NCI-H524 (cell line): ENCODE measurements around the gene WDR86.
A peak's percentile ranks its signal among the peaks of the same experiment; 100 is the strongest.

Source experiments
- DNase-seq, 2 experiments: peaks; one replicate each; lab custom pipeline; 2025; lab: John Stamatoyannopoulos, UW

WDR86 gene

GRCh38 chr7:151406886-151407583 lies 2.8 kb downstream of the WDR86 start:
- DNase-seq, result no peak

- no peak for DNase-seq
Measured at GRCh38 chr7:151406051-151406875, 3.6 kb downstream of the WDR86 start.

- no peak for DNase-seq
Measured at GRCh38 chr7:151405588-151405987, 4.2 kb downstream of the WDR86 start.

- DNase-seq, result no peak
Measured at GRCh38 chr7:151405056-151405455, 4.8 kb downstream of the WDR86 start.

GRCh38 chr7:151404216-151405011 lies 5.4 kb downstream of the WDR86 start:
- DNase-seq, result no peak

- DNase-seq, result no peak
Measured at GRCh38 chr7:151403764-151404163, 6.1 kb downstream of the WDR86 start.

GRCh38 chr7:151402029-151402835 lies 7.6 kb downstream of the WDR86 start:
- no peak for DNase-seq

- no peak for DNase-seq
Measured at GRCh38 chr7:151400626-151401315, 9.1 kb downstream of the WDR86 start.

- no peak for DNase-seq
Measured at GRCh38 chr7:151399906-151400305, 9.9 kb downstream of the WDR86 start.

- DNase-seq, result no peak
Measured at GRCh38 chr7:151399305-151399601, 10.6 kb downstream of the WDR86 start.

GRCh38 chr7:151398446-151399304 lies 11.2 kb downstream of the WDR86 start:
- DNase-seq, result no peak

GRCh38 chr7:151397026-151397425 lies 12.8 kb downstream of the WDR86 start:
- DNase-seq, result no peak

GRCh38 chr7:151396328-151396970 lies 13.4 kb downstream of the WDR86 start:
- DNase-seq, result no peak

- peak in 1 of 2 experiments; percentile 44 for DNase-seq
Measured at GRCh38 chr7:151395036-151395367, 14.8 kb downstream of the WDR86 start.

- no peak for DNase-seq
Measured at GRCh38 chr7:151394076-151395035, 15.5 kb downstream of the WDR86 start.

- peak in 1 of 2 experiments; percentile 26 for DNase-seq
Measured at GRCh38 chr7:151393031-151393977, 16.5 kb downstream of the WDR86 start.

- no peak for DNase-seq
Measured at GRCh38 chr7:151392426-151392825, 17.4 kb downstream of the WDR86 start.

GRCh38 chr7:151392002-151392401 lies 17.8 kb downstream of the WDR86 start:
- DNase-seq, result no peak
